ENCODE measurements around the gene TSEN54. TPM values are rescaled to one million over a fixed set of nuclear protein-coding genes. Genes with fewer than 3 reads are reported as not detected.

TSEN54 gene
- total RNA-seq, 1 experiment from 2014 or later, result 78.7 TPM

GRCh38 chr17:75570772-75571171, 54.4 kb downstream of the TSEN54 start:
- intact Hi-C loops (cut with micrococcal nuclease; ENCODE audit: unreplicated experiment) (no loop called here), in situ Hi-C loops (cut with HindIII; ENCODE audit: low pct_unique_long_range_greater_than_20kb, low sequenced_read_pairs) (no loop called here)
- no peaks in the 10 kb centered on the region for H3K9me3 ChIP-seq (ENCODE audit: control insufficient read depth, insufficient read depth, low read depth, low read length)
- H3K4me3 ChIP-seq (ENCODE audit: low read depth in 2 of 2, low read length in 2 of 2), result no peak overlapping the region
- H3K27me3 ChIP-seq (ENCODE audit: control insufficient read depth, insufficient read depth, low read length), result no peaks in the 10 kb centered on the region
- no peak overlapping the region for H3K27ac ChIP-seq (ENCODE audit: low read length)
- BruUV-seq (replicated peaks), result no TSS peak
- DNase-seq (ENCODE audit: low read depth, low spot score) (no peak), ATAC-seq (peak; percentile 12; the same call in 1 of the 2 replicates)
- H3K4me1 ChIP-seq (ENCODE audit: control insufficient read depth, insufficient read depth, low read length), result peaks cover 2% of the 10 kb centered on the region
- TF ChIP-seq POLR2AphosphoS5 (IDR thresholded peaks at IDR 0.05; ENCODE audit: low read depth, low read length), result no peak
- TF ChIP-seq, protein P1, sequence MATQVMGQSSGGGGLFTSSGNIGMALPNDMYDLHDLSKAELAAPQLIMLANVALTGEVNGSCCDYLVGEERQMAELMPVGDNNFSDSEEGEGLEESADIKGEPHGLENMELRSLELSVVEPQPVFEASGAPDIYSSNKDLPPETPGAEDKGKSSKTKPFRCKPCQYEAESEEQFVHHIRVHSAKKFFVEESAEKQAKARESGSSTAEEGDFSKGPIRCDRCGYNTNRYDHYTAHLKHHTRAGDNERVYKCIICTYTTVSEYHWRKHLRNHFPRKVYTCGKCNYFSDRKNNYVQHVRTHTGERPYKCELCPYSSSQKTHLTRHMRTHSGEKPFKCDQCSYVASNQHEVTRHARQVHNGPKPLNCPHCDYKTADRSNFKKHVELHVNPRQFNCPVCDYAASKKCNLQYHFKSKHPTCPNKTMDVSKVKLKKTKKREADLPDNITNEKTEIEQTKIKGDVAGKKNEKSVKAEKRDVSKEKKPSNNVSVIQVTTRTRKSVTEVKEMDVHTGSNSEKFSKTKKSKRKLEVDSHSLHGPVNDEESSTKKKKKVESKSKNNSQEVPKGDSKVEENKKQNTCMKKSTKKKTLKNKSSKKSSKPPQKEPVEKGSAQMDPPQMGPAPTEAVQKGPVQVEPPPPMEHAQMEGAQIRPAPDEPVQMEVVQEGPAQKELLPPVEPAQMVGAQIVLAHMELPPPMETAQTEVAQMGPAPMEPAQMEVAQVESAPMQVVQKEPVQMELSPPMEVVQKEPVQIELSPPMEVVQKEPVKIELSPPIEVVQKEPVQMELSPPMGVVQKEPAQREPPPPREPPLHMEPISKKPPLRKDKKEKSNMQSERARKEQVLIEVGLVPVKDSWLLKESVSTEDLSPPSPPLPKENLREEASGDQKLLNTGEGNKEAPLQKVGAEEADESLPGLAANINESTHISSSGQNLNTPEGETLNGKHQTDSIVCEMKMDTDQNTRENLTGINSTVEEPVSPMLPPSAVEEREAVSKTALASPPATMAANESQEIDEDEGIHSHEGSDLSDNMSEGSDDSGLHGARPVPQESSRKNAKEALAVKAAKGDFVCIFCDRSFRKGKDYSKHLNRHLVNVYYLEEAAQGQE (IDR thresholded peaks at IDR 0.05; ENCODE audit: insufficient read depth in 1 of 2, low read depth in 2 of 2, low read length in 1 of 2), result no peak
- TF ChIP-seq, protein P2, sequence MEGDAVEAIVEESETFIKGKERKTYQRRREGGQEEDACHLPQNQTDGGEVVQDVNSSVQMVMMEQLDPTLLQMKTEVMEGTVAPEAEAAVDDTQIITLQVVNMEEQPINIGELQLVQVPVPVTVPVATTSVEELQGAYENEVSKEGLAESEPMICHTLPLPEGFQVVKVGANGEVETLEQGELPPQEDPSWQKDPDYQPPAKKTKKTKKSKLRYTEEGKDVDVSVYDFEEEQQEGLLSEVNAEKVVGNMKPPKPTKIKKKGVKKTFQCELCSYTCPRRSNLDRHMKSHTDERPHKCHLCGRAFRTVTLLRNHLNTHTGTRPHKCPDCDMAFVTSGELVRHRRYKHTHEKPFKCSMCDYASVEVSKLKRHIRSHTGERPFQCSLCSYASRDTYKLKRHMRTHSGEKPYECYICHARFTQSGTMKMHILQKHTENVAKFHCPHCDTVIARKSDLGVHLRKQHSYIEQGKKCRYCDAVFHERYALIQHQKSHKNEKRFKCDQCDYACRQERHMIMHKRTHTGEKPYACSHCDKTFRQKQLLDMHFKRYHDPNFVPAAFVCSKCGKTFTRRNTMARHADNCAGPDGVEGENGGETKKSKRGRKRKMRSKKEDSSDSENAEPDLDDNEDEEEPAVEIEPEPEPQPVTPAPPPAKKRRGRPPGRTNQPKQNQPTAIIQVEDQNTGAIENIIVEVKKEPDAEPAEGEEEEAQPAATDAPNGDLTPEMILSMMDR (IDR thresholded peaks at IDR 0.05), result no peak
- TF ChIP-seq SIN3A (IDR thresholded peaks at IDR 0.05; ENCODE audit: borderline replicate concordance, insufficient read depth, low read depth, low read length), result no peak
- TF ChIP-seq TCF7L2 (IDR thresholded peaks at IDR 0.05; ENCODE audit: low read depth, low read length), result no peak
- ChIA-PET CTCF (no interaction called here), POLR2A (no interaction called here)
- H3K36me3 ChIP-seq (ENCODE audit: control insufficient read depth, insufficient read depth, low read length), result no peaks in the 10 kb centered on the region

GRCh38 chr17:75571197-75571884, 55.0 kb downstream of the TSEN54 start:
- intact Hi-C loops (cut with micrococcal nuclease; ENCODE audit: unreplicated experiment), result no loop called here
- Histone ChIP-seq H3K9me3 (ENCODE audit: control insufficient read depth, insufficient read depth, low read depth, low read length) (no peaks in the 10 kb centered on the region), H3K4me3 (ENCODE audit: low read depth in 2 of 2, low read length in 2 of 2) (no peak overlapping the region), H3K4me1 (ENCODE audit: control insufficient read depth, insufficient read depth, low read length) (no peaks in the 10 kb centered on the region), H3K27me3 (ENCODE audit: control insufficient read depth, insufficient read depth, low read length) (no peaks in the 10 kb centered on the region), H3K27ac (ENCODE audit: low read length) (no peak overlapping the region), H3K36me3 (ENCODE audit: control insufficient read depth, insufficient read depth, low read length) (no peaks in the 10 kb centered on the region)
- BruUV-seq (replicated peaks), result no TSS peak
- in situ Hi-C loops (cut with HindIII; ENCODE audit: low pct_unique_long_range_greater_than_20kb, low sequenced_read_pairs), result no loop called here
- POLR2A ChIA-PET, result no interaction called here
- DNase-seq (ENCODE audit: low read depth, low spot score) (no peak), ATAC-seq (0 out of 2 replicates have a peak, but pooled peaks have one; percentile 46)
- no peak for TF ChIP-seq POLR2AphosphoS5 (IDR thresholded peaks at IDR 0.05; ENCODE audit: low read depth, low read length)
- CTCF ChIA-PET, result no interaction called here

DNA sequence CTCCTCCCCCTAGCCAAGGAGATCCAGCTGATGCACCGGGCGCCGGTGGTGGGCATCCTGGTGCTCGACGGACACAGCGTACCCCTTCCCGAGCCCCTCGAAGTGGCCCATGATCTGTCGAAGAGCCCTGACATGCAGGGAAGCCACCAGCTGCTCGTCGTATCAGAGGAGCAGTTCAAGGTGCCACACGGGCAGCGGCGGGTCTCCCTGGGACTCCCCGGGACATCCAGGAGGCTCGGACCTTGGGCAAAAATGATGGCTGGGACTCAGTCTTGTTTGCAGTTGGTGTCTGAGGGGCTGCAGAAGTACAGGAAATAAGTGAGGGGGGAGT, 55.5 kb downstream of the TSEN54 start:
- H3K4me3 ChIP-seq (ENCODE audit: low read depth in 2 of 2, low read length in 2 of 2), result no peak overlapping the region
- no peaks in the 10 kb centered on the region for H3K4me1 ChIP-seq (ENCODE audit: control insufficient read depth, insufficient read depth, low read length)
- ATAC-seq (no peak), DNase-seq (ENCODE audit: low read depth, low spot score) (no peak)
- H3K27ac ChIP-seq (ENCODE audit: low read length), result no peak overlapping the region
- TF ChIP-seq SIN3A (IDR thresholded peaks at IDR 0.05; ENCODE audit: borderline replicate concordance, insufficient read depth, low read depth, low read length), result no peak
- TF ChIP-seq, protein P2 (IDR thresholded peaks at IDR 0.05), result no peak
- no peak for TF ChIP-seq TCF7L2 (IDR thresholded peaks at IDR 0.05; ENCODE audit: low read depth, low read length)
- TF ChIP-seq POLR2AphosphoS5 (IDR thresholded peaks at IDR 0.05; ENCODE audit: low read depth, low read length), result no peak
- TF ChIP-seq, protein P1 (IDR thresholded peaks at IDR 0.05; ENCODE audit: insufficient read depth in 1 of 2, low read depth in 2 of 2, low read length in 1 of 2), result no peak
- H3K36me3 ChIP-seq (ENCODE audit: control insufficient read depth, insufficient read depth, low read length), result no peaks in the 10 kb centered on the region
- no peaks in the 10 kb centered on the region for H3K9me3 ChIP-seq (ENCODE audit: control insufficient read depth, insufficient read depth, low read depth, low read length)
- no peaks in the 10 kb centered on the region for H3K27me3 ChIP-seq (ENCODE audit: control insufficient read depth, insufficient read depth, low read length)
- CTCF ChIA-PET, result no interaction called here
- no TSS peak for BruUV-seq (replicated peaks)
- in situ Hi-C loops (cut with HindIII; ENCODE audit: low pct_unique_long_range_greater_than_20kb, low sequenced_read_pairs), result no loop called here
- intact Hi-C loops (cut with micrococcal nuclease; ENCODE audit: unreplicated experiment), result no loop called here
- POLR2A ChIA-PET, result no interaction called here

Data from Panc1 (cell line).